ENCODE results near the gene SHKBP1.
"Not testable (repeated sequence)": the region's sequence is repeated elsewhere in the genome, so short reads cannot be mapped to it uniquely, and the experiment has no call there.

Gene SHKBP1

DNA sequence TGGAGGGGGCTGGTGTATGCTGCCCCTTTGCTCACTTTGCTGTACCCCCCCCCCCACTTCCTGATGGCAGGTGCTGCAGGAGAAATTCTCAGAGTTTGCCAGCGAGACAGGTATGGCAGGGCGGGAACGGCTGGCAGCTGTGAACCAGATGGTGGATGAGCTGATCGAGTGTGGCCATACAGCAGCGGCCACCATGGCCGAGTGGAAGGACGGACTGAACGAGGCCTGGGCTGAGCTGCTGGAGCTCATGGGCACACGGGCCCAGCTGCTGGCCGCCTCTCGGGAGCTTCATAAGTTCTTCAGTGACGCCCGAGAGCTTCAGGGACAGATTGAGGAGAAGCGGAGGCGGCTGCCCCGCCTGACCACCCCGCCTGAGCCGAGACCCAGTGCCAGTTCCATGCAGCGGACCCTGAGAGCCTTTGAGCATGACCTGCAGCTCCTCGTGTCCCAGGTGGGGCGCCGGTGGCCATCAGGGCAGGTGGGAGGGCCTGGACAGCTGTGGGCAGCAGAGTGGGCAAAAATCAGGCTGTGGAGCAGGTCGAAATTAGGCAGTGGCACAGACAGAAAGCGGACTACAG, 19.6 kb upstream of the SHKBP1 start:
- FAIRE-seq: no peak

DNA sequence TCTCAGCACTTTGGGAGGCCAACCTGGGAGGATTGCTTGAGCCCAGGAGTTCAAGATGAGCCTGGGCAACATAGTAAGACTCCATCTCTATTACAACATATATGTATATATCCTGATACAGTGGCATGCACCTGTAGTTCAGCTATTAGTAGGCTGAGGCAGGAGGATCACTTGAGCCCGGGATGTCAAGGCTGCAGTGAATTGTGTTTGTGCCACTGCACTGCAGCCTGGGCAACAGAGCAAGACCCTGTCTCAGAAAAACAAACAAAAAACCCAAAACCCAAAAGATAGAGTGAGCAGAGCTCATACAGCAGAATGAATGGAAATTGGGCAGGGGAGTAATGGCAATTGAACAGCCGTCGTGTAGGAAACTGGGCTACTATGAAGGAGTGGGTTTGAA, 17.3 kb upstream of the SHKBP1 start:
- FAIRE-seq: no peak

DNA sequence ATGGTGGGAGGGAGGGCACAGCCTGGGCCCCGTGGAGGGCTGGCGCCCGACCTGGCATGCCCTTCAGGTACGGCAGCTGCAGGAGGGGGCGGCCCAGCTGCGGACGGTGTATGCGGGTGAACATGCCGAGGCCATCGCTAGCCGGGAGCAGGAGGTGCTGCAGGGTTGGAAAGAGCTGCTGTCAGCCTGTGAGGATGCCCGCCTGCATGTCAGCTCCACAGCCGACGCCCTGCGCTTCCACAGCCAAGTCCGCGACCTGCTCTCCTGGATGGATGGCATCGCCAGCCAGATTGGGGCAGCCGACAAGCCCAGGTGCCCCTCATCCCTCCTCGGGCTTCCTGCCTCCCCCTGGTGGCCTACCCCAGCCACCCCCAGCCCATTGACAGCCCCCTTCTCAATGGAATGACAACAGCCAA, 16.6 kb upstream of the SHKBP1 start:
- FAIRE-seq: no peak

DNA sequence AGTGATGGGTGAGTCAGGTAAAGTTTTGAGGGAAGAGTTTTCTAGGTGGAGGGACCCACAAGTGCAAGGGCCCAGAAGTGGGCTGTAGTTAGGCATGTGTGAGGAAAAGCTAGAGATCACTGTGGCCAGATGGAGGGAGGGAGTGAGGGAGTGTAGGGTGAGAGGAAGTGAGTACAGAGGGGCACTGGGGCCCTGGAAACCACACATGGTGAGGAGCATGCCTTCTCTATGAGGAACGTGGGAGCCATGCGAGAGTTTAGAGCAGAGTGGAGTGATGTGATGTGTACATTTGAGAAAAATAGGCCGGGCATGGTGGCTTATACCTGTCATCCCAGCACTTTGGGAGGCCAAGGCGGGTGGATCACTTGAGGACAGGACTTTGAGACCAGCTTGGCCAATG, 14.7 kb upstream of the SHKBP1 start:
- FAIRE-seq: no peak

DNA sequence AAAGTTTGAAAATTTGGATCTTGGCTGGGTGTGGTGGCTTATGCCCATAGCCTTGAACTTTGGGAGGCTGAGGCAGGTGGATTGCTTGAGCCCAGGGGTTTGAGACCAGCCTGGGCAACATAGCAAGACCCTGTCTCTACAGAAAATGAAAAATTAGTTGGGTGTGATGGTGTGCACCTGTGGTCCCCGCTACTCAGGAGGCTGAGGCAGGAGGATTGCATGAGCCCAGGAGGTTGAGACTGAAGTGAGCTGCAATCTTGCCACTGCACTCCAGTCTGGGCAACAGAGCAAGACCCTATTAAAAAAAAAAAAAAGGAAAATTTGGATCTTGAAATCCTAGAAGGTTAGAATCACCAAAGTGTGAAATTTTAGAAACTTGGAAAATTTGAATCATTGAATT, 12.1 kb upstream of the SHKBP1 start:
- not testable (repeated sequence) for FAIRE-seq

DNA sequence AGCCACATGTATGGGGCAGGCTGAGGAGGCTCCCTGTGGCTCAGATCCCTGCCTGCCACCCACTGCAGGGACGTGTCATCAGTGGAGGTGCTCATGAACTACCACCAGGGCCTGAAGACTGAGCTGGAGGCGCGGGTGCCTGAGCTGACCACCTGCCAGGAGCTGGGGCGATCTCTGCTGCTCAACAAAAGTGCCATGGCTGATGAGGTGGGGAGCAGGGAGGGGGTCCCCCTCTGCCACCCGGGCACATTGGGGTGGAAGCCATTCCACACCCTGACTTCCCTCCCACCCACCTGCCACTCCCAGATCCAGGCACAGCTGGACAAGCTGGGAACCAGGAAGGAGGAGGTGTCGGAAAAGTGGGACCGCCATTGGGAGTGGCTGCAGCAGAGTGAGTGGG, 11.3 kb upstream of the SHKBP1 start:
- FAIRE-seq: no peak

DNA sequence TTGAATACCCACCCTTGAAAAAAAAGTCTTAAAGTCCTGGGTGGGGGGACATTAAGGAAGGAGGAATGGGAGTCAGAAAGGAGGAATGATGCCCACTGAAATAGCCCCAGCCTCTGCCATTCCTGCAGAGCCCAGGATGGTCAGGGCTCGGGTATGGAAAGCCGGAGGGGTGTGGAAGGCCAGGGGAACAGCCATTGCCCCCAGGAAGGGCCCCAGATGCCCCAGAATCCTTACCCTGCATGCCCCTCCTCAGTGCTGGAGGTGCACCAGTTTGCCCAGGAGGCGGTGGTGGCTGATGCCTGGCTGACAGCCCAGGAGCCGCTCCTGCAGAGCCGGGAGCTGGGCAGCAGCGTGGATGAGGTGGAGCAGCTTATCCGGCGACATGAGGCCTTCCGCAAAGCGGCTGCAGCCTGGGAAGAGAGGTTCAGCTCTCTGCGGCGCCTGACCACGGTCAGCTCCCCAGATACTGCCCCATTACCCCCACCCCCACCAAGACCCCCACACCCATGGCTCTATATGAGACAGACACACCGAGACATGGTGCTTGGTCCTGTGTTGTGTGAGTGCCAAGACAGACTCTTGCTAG, 10.7 kb upstream of the SHKBP1 start:
- no peak for FAIRE-seq

DNA sequence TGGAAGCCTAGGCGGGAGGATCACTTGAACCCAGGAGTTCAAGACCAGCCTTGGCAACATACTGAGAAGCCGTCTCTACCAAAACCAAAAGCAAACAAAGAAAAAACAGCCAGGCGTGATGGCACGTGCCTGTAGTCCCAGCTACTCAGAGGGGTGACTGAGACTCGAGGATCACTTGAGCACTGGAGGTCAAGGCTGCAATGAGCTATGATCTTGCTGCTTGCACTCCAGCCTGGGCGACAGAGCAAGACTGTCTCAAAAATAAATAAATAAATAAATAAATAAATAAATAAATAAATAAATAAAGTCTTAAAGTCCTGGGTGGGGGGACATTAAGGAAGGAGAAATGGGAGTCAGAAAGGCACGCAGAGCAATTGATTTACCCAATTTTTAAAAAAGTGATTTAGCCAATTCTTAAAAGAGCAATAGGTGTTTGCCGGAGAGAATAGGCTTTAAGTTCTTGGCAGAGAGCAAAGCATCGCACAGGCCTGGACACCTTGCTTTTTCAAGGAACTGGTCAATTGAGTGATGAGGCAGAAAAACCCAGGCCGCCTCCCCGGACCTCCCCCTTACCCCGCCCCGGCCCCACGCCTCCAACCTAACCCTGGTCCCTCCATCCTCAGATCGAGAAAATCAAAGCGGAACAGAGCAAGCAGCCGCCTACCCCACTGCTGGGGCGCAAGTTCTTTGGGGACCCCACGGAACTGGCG, 9.5 kb upstream of the SHKBP1 start:
- FAIRE-seq: no peak

DNA sequence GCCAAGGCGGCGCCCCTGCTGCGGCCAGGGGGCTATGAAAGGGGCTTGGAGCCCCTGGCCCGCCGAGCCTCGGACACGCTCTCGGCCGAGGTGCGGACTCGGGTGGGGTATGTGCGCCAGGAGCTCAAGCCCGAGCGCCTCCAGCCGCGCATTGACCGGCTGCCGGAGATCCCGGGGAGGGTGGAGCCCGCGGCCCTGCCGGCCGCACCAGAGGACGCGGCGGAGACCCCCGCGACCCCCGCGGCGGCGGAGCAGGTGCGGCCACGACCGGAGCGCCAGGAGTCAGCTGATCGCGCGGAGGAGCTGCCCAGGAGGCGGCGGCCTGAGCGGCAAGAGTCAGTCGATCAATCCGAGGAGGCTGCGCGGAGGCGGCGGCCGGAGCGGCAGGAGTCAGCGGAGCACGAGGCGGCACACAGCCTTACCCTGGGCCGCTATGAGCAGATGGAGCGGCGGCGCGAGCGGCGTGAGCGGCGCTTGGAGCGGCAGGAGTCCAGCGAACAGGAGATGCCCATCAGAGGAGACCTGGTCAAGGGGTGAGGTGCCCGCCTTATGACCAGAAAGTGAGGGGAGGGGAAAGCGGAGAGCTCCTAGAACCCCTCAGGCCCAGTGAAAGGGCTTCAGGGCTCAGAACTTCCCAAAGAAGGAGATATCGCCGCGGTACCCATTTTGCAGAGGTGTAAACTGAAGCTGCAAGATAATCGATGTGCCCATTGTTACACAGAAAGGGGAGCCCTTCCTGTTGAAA, 8.8 kb upstream of the SHKBP1 start:
- no peak for FAIRE-seq

DNA sequence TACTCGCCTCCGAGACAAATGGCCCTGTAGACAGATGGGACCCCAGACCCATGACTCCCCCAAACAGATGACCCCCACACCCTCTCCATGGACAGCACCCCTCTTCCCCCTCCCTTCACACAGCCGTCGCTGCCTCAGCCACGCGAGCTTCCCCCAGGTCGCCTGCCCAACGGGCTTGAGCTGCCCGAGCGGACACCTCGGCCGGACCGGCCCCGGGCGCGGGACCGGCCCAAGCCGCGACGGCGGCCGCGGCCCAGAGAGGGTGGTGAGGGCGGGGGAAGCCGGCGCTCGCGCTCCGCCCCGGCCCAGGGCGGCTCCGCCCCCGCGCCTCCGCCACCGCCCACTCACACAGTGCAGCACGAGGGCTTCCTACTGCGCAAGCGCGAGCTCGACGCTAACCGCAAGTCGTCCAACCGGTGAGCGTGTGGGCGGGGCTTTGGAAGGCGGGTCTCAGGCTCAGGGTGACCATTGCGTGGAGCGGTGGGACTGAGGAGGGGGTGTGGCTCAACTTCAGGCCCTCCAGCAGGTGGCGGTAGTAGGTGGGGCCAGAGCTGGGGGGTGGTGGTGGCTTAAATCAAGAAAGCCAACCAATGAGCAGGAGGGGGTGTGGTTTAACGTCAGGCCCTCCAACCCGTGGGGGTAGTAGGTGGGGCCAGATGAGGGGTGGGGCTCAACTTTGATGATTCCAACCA, 6.2 kb upstream of the SHKBP1 start:
- peak; percentile 63 for FAIRE-seq

DNA sequence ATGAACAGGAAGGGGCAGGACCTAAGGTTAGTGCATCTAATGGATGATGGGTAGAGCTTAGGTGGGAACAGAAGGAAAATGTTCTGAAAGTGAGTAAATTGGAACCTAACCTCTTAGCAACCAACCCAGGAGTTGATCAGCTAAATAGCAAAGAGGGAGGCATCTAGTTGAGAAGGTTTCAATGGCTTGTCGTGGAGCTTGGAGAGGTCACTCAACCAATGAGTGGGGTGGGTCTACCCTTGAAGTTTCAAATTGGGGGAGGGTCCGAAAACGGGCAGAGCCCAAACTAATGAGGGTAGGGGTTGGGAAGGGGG, 5.7 kb upstream of the SHKBP1 start:
- no peak for FAIRE-seq

DNA sequence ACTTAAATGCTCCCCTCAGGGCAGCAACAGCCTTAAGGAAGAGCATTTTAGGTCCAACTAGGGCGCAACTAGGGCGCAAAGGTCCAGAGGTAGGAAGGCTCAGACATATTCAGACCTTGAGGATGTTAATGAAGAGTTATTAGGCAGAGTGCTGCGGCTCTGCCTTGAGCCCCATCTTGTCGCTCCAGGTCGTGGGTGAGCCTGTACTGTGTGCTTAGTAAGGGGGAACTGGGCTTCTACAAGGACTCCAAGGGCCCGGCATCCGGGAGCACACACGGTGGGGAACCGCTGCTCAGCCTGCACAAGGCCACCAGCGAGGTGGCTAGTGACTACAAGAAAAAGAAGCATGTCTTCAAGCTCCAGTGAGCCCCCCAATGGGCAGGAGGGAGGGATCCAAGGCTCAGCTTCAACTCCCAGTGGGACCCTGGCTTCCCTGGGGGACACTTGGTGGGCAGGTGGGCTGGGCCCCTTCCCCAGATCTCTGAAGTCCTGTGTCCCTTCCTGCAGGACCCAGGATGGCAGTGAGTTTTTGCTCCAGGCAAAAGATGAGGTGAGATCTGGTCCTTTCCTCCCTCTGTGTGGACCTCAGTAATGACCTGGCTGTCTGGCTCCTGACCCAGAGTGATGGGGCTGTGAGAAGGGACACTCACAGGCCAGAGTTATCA, 4.7 kb upstream of the SHKBP1 start:
- no peak for FAIRE-seq

DNA sequence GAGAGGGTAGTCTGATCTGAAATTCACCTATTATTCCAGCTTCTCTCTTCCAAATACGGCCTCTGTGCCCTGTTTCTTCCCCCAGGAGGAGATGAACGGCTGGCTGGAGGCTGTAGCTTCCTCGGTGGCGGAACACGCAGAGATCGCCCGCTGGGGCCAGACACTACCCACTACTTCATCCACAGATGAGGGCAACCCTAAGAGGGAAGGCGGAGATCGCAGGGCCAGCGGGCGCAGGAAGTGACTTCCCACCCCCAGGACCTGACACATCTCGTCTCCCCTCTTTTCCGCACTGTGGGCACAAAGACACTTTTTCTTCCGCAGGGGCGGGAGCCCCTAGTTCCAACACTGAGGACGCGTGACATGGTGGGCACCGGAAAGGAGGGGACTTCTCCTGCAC, 1.3 kb upstream of the SHKBP1 start:
- FAIRE-seq: no peak

DNA sequence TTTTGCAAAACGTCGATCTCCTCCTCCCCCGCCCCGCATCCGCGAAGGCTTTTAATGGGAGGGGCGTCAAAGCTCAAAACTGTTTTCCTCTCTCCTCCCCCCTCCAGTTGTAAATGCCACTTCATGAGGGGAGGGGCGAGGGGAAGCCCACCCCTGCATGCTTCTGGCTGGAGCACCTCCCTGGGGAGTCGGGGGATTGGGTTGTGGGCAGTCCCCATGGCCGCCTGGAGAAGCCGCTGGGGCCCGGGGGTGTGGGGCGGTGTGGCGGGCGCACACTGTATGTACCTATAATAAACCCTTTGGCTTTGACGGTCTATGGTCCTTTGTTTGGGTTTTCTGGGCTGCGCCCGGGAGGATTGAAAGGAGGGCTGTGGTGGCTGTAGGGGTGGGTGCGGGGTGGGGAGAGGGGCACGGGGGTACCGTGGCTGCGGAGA, 505 bp upstream of the SHKBP1 start:
- FAIRE-seq: no peak

DNA sequence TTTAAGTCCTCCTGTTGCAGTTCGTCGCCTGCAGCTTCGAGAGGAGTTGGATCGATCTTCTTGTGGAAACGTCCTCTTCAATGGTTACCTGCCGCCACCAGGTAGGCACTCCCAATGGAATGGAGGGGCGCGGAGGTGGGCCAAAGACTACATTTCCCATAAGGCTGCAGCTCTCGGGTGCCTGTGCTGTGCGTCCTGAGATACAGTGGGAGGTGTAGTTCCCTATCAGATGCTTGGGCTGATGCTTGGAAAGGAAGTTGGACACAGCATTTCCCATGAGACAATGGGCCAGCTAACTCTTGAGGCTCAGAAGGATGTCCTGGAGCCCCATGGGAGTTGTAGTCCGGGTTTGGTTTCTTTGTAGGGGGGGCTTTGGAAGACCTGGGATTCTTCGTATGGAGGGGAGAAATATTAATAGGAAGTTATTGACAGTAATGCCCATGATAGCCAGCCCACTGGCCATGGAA, 1.8 kb downstream of the SHKBP1 start:
- no peak for FAIRE-seq

DNA sequence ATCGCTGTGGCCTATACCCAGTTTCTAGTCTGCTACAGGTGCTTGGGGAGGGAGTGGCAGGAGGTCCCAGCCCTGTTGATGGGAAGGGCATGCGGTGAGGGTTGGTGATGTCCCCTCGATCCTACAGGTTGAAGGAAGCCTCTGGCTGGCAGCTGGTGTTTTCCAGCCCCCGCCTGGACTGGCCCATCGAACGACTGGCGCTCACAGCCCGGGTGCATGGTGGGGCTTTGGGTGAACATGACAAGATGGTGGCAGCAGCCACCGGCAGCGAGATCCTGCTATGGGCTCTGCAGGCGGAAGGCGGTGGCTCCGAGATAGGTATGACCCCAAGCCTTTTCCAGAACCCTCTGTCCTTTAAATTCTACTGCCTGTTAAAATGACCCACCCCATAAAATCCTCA, 3.9 kb downstream of the SHKBP1 start:
- FAIRE-seq: no peak

DNA sequence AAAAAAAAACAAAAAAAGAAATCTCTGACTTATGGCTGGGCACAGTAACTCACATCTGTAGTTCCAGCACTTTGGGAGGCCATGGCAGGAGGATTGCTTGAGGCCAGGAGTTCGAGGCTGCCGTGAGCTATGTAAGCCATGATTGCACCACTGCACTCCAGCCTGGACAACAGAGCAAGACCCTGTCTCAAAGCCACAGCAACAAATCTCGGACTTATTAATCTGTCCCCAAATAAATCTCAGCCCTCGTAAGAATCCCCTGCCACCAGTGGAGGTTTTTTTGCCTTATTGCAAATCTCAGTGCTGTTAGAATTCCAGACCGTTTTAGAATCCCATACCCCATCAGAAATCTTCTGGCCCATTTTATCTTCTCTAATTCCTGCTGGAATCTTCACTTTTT, 4.9 kb downstream of the SHKBP1 start:
- no peak for FAIRE-seq

DNA sequence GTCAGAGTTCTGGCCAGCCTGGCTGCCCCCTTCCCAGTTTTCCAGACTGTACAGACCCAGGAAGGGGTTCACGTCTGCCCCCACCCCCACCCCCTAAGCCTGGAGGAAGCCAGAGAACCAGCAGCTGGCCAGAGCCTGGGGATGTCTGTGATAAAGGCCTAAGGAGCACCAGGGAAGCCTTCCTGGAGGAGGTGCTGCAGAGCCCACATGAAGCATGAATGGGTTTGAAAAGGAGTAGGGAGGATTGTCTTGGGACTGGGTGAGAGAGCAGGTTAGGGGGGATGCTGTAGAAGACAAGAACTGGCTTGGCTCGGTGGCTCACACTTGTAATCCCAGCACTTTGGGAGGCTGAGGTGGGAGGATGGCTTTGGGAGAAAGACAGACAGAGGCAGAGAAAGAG, 5.8 kb downstream of the SHKBP1 start:
- FAIRE-seq: no peak

DNA sequence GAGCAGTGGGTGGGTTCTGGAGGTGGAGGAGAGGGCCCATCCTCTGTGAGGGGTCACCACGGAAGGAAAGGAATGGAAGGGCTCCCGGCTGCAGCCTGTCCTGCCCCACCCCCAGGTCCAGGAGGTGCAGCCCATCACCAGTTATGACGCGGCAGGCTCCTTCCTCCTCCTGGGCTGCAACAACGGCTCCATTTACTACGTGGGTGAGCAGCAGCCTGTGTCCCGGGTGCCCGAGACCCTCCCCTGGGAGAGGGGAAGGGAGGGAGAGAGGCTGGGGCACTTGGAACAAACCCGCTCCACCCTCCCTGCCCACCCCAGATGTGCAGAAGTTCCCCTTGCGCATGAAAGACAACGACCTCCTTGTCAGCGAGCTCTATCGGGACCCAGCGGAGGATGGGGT, 6.6 kb downstream of the SHKBP1 start:
- no peak for FAIRE-seq

DNA sequence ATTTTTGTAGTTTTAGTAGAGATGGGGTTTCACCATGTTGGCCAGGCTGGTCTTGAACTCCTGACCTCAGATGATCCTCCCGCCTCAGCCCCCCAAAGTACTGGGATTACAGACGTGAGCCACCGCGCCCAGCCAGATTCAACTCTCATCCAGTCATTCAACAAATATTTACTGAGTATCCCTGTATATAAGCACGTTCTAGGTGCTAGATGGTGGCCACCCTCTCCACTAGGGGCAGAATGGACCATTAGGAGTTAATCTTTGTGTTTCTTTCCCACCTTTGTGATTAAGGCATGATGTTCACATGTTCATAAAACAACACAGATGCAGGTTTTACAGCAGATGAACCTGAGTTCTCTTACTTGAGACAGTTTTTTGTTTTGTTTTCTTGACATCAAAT, 7.3 kb downstream of the SHKBP1 start:
- no peak for FAIRE-seq

DNA sequence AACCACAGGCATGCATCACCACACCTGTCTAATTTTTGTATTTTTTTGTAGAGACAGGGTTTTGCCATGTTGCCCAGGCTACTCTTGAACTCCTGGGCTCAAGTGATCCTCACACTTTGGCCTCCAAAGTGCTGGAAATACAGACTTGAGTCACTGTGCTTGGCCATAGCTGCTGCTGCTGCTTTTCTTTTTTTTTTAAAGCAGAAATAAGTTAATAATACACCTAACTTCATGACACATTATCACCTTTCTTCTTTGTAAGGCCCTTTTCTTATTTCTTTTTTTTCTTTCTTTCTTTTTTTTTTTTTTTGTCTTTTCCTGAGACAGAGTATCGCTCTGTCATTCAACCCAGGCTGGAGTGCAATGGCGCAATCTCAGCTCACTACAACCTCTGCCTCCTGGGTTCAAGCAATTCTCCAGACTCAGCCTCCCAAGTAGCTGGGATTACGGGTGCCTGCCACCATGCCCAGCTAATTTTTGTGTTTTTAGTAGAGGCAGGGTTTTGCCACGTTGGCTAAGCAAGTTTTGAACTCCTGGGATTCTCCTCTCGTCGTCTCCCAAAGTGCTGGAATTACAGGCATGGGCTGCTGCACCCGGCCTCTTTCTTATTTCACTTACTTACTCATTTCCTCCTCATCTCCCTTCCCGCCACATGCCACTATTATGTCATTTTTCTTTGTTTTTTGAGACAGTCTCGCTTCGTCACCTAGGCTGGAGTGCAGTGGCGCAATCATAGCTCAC, 8.7 kb downstream of the SHKBP1 start:
- no peak for FAIRE-seq

DNA sequence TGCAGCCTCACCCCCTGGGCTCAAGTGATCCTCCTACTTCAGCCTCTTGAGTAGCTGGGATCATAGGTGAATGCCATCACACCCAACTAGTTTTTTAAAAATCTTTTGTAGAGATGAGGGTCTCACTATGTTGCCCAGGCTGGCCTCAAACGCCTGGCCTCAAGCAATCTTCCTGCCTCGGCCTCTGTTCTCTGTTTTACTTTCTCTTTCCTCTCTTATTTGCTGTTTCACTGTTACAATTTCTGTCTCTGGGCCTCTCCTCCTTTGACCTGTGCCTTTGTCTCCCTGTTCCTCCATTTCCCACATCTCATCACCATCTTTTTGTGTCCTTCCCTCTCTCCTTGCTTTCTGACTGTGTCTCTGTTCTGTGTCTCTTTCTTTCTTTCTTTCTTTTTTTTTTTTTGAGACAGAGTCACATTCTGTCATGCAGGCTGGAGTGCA, 9.3 kb downstream of the SHKBP1 start:
- FAIRE-seq: no peak
